GM21367 (cell line): Measurements from ENCODE around the gene CBX6.

ENCODE experiments used
- ATAC-seq: cut with Tn5 transposase; IDR thresholded peaks from one replicate; pipeline ENCODE4 v1.9.1; 2021; ENCODE audit not compliant: unreplicated experiment

The CBX6 gene

GRCh38 chr22:38841211-38841610 lies 30.8 kb downstream of the CBX6 start:
- ATAC-seq: no peak

GRCh38 chr22:38840129-38840528 lies 31.9 kb downstream of the CBX6 start:
- no peak for ATAC-seq

- ATAC-seq: no peak
These were observed 32.3 kb downstream of the CBX6 start for GRCh38 chr22:38839686-38840085.

- ATAC-seq: no peak
These were observed 34.5 kb downstream of the CBX6 start for GRCh38 chr22:38837414-38837928.

- no peak for ATAC-seq
These were observed 36.1 kb downstream of the CBX6 start for GRCh38 chr22:38835888-38836301.

GRCh38 chr22:38834991-38835390 lies 37.0 kb downstream of the CBX6 start:
- no peak for ATAC-seq

- no peak for ATAC-seq
These were observed 37.6 kb downstream of the CBX6 start for GRCh38 chr22:38834215-38834953.

- no peak for ATAC-seq
These were observed 39.0 kb downstream of the CBX6 start for GRCh38 chr22:38833061-38833460.

GRCh38 chr22:38832005-38832978 lies 39.7 kb downstream of the CBX6 start:
- no peak for ATAC-seq

- no peak for ATAC-seq
These were observed 40.7 kb downstream of the CBX6 start for GRCh38 chr22:38831166-38831945.

- no peak for ATAC-seq
These were observed 41.2 kb downstream of the CBX6 start for GRCh38 chr22:38830845-38831108.

- ATAC-seq: no peak
These were observed 41.8 kb downstream of the CBX6 start for GRCh38 chr22:38830026-38830844.

GRCh38 chr22:38829485-38829884 lies 42.5 kb downstream of the CBX6 start:
- ATAC-seq: no peak

- no peak for ATAC-seq
These were observed 43.3 kb downstream of the CBX6 start for GRCh38 chr22:38828616-38829205.

GRCh38 chr22:38828191-38828590 lies 43.8 kb downstream of the CBX6 start:
- ATAC-seq: no peak

GRCh38 chr22:38827510-38827909 lies 44.5 kb downstream of the CBX6 start:
- ATAC-seq: no peak

GRCh38 chr22:38826801-38827200 lies 45.2 kb downstream of the CBX6 start:
- no peak for ATAC-seq

GRCh38 chr22:38826386-38826785 lies 45.6 kb downstream of the CBX6 start:
- no peak for ATAC-seq

GRCh38 chr22:38824585-38824984 lies 47.4 kb downstream of the CBX6 start:
- ATAC-seq: no peak

- ATAC-seq: no peak
These were observed 48.4 kb downstream of the CBX6 start for GRCh38 chr22:38823637-38824036.
